ENCODE results near the gene DAPK2. TPM values are rescaled to one million over a fixed set of nuclear protein-coding genes. Genes with fewer than 3 reads are reported as not detected.

DAPK2 gene
- total and polyA plus RNA-seq, 2 donors from 2014 or later: 3.0 to 3.8 TPM

- no peak overlapping the region for H3K4me3 ChIP-seq (ENCODE audit: low read length in 3 of 3)
- no peak for FAIRE-seq
- H3K9ac ChIP-seq (ENCODE audit: low read length in 3 of 3): no peak overlapping the region
- no peaks in the 10 kb centered on the region for H3K27me3 ChIP-seq (ENCODE audit: control insufficient read depth, insufficient read depth, low read length)
- H3K4me1 ChIP-seq (ENCODE audit: control insufficient read depth in 2 of 3, insufficient read depth in 2 of 3, low read depth in 1 of 3, low read length in 3 of 3): peaks cover 0 to 9% (median 0%) of the 10 kb centered on the region in 3 donors
- no peaks in the 10 kb centered on the region for H3K9me3 ChIP-seq (ENCODE audit: control insufficient read depth in 2 of 3, insufficient read depth in 1 of 3, low read length in 3 of 3)
- no peak for TF ChIP-seq CTCF (IDR thresholded peaks at IDR 0.05; ENCODE audit: borderline replicate concordance, extremely low read depth, insufficient read depth)
- no peak overlapping the region for H3K27ac ChIP-seq (ENCODE audit: low read depth in 2 of 2, low read length in 2 of 2)
- intact Hi-C loops (cut with DNase I): no loop called here
- no peaks in the 10 kb centered on the region for H3K36me3 ChIP-seq (ENCODE audit: control insufficient read depth in 2 of 3, insufficient read depth in 3 of 3, low read length in 3 of 3)
- no peak for DNase-seq
Observed at GRCh38 chr15:63972801-63973200, 73.5 kb downstream of the DAPK2 start.

GRCh38 chr15:63971904-63972303 lies 74.4 kb downstream of the DAPK2 start:
- H3K27me3 ChIP-seq (ENCODE audit: control insufficient read depth, insufficient read depth, low read length): no peaks in the 10 kb centered on the region
- FAIRE-seq (no peak), DNase-seq (no peak)
- H3K9me3 ChIP-seq (ENCODE audit: control insufficient read depth in 2 of 3, insufficient read depth in 1 of 3, low read length in 3 of 3): no peaks in the 10 kb centered on the region
- no peaks in the 10 kb centered on the region for H3K36me3 ChIP-seq (ENCODE audit: control insufficient read depth in 2 of 3, insufficient read depth in 3 of 3, low read length in 3 of 3)
- no peak overlapping the region for H3K9ac ChIP-seq (ENCODE audit: low read length in 3 of 3)
- intact Hi-C loops (cut with DNase I): no loop called here
- no peak overlapping the region for H3K4me3 ChIP-seq (ENCODE audit: low read length in 3 of 3)
- TF ChIP-seq CTCF (IDR thresholded peaks at IDR 0.05; ENCODE audit: borderline replicate concordance, extremely low read depth, insufficient read depth): no peak
- H3K27ac ChIP-seq (ENCODE audit: low read depth in 2 of 2, low read length in 2 of 2): no peak overlapping the region
- H3K4me1 ChIP-seq (ENCODE audit: control insufficient read depth in 2 of 3, insufficient read depth in 2 of 3, low read depth in 1 of 3, low read length in 3 of 3): peaks cover 0 to 9% (median 0%) of the 10 kb centered on the region in 3 donors

- no peak for TF ChIP-seq CTCF (IDR thresholded peaks at IDR 0.05; ENCODE audit: borderline replicate concordance, extremely low read depth, insufficient read depth)
- intact Hi-C loops (cut with DNase I): no loop called here
- Histone ChIP-seq H3K27ac (ENCODE audit: low read depth in 2 of 2, low read length in 2 of 2) (no peak overlapping the region), H3K36me3 (ENCODE audit: control insufficient read depth in 2 of 3, insufficient read depth in 3 of 3, low read length in 3 of 3) (no peaks in the 10 kb centered on the region), H3K27me3 (ENCODE audit: control insufficient read depth, insufficient read depth, low read length) (no peaks in the 10 kb centered on the region), H3K4me3 (ENCODE audit: low read length in 3 of 3) (no peak overlapping the region), H3K9ac (ENCODE audit: low read length in 3 of 3) (no peak overlapping the region), H3K4me1 (ENCODE audit: control insufficient read depth in 2 of 3, insufficient read depth in 2 of 3, low read depth in 1 of 3, low read length in 3 of 3) (peaks cover 0 to 9% (median 0%) of the 10 kb centered on the region in 3 donors), H3K9me3 (ENCODE audit: control insufficient read depth in 2 of 3, insufficient read depth in 1 of 3, low read length in 3 of 3) (no peaks in the 10 kb centered on the region)
- peak in 2 of 5 donors; percentile 22 to 60 for DNase-seq
- no peak for FAIRE-seq
Observed at GRCh38 chr15:63971427-63971805, 74.9 kb downstream of the DAPK2 start.

Data from kidney (tissue), 14 donors.